HEK293T (cell line): ENCODE measurements around the gene ZBTB34.

Source experiments
- BHLHE40 ChIP-seq: fragments of 450-650 bp; IDR thresholded peaks from 2 replicates; pipeline ENCODE4 v1.6.1; 2016; ENCODE audit warnings: mild to moderate bottlenecking, moderate library complexity, borderline replicate concordance
- ELF4 ChIP-seq: fragments of 450-650 bp; IDR thresholded peaks from 2 replicates; pipeline ENCODE4 v1.6.1; 2017; ENCODE audit warnings: antibody characterized with exemption
- FOXA1 ChIP-seq: fragments of 450-650 bp; IDR thresholded peaks from 2 replicates; pipeline ENCODE4 v1.6.1; 2016; ENCODE audit warnings: mild to moderate bottlenecking
- FOXK2 ChIP-seq: fragments of 450-650 bp; IDR thresholded peaks from 2 replicates; pipeline ENCODE4 v1.6.1; 2016; ENCODE audit warnings: mild to moderate bottlenecking
- L3MBTL2 ChIP-seq: fragments of 450-650 bp; conservative IDR thresholded peaks from 2 replicates; pipeline ENCODE4 v1.6.1; 2016; ENCODE audit warnings: mild to moderate bottlenecking
- LEF1 ChIP-seq: fragments of 450-650 bp; IDR thresholded peaks from 2 replicates; pipeline ENCODE4 v1.6.1; 2017; ENCODE audit warnings: mild to moderate bottlenecking, borderline replicate concordance
- PKNOX1 ChIP-seq: fragments of 450-650 bp; IDR thresholded peaks from 2 replicates; pipeline ENCODE4 v1.6.1; 2016
- SUZ12 ChIP-seq: fragments of 450-650 bp; IDR thresholded peaks from 2 replicates; pipeline ENCODE4 v1.6.1; 2016; ENCODE audit warnings: mild to moderate bottlenecking

- TF ChIP-seq LEF1 (no peak), FOXA1 (no peak), FOXK2 (no peak), PKNOX1 (no peak), ELF4 (no peak), L3MBTL2 (no peak), SUZ12 (no peak), BHLHE40 (no peak)
These were observed 18.8 kb downstream of the ZBTB34 start for GRCh38 chr9:126879288-126879687.
